Coronary artery (tissue), 2 donors: ENCODE data around the gene FRMD4B.

Source experiments
- DNase-seq: peaks from one replicate; pipeline ENCODE4 v3.0.0-alpha.2; 2017; ENCODE audit warnings: low spot score
- H3K27ac ChIP-seq, 2 donors: fragments of 200-600 bp; sonication (generic); one replicate each; pipeline ENCODE4 v1.5.1; 2016 to 2019
- H3K4me3 ChIP-seq: fragments of 200-600 bp; sonication (generic); 2 replicates; pipeline ENCODE4 v1.5.1; 2016; ENCODE audit warnings: mild to moderate bottlenecking, moderate library complexity
- TF ChIP-seq, protein P1 (sequence below): fragments of 200-600 bp; sonication (generic); IDR thresholded peaks from one replicate; pipeline ENCODE4 v1.5.1; 2019; ENCODE audit warnings: antibody characterized with exemption

Gene FRMD4B

DNA sequence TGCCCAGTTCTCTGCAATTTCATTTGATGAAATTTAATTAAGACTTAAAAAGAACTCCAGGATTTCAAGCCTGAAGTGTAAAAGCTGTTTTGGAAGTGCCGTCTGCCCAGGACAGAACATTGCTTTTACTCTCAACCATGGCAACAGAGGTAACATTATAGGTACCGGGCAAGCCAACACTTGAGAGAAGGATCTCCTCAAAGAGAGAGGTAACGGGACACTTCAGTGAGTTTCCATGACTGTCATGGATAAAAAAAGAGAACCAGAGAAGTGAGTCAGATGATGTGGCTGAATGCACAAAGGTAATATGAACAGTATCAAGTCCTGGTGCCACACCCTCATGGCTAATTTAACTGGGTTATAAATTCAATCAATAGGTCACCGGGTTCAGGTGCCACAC, 133.3 kb downstream of the FRMD4B start:
- no peak overlapping the region for H3K4me3 ChIP-seq
- DNase-seq, result no peak
- H3K27ac ChIP-seq, result no peak overlapping the region
- TF ChIP-seq, protein P1, sequence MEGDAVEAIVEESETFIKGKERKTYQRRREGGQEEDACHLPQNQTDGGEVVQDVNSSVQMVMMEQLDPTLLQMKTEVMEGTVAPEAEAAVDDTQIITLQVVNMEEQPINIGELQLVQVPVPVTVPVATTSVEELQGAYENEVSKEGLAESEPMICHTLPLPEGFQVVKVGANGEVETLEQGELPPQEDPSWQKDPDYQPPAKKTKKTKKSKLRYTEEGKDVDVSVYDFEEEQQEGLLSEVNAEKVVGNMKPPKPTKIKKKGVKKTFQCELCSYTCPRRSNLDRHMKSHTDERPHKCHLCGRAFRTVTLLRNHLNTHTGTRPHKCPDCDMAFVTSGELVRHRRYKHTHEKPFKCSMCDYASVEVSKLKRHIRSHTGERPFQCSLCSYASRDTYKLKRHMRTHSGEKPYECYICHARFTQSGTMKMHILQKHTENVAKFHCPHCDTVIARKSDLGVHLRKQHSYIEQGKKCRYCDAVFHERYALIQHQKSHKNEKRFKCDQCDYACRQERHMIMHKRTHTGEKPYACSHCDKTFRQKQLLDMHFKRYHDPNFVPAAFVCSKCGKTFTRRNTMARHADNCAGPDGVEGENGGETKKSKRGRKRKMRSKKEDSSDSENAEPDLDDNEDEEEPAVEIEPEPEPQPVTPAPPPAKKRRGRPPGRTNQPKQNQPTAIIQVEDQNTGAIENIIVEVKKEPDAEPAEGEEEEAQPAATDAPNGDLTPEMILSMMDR, result no peak

DNA sequence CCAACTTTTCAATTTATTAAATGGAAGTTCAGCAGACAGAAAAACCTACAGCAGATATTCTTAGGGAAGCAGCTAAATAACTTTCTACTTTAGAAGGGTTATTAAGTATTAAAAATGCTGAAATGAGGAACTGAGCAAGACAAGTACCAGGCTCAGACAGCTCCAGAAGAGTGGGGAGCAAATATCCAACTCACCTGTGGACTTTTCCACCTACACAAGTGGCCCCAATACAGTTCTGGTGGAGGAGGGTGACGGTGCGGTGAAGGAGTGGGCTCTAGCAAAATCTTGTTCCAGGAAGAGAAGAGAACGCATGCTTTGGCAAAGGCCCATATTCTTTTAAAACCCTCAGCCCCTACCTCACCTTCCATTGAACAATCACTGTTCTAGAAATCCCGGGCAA, 133.7 kb downstream of the FRMD4B start:
- TF ChIP-seq, protein P1, result no peak
- DNase-seq, result no peak
- H3K4me3 ChIP-seq, result no peak overlapping the region
- H3K27ac ChIP-seq, result no peak overlapping the region

DNA sequence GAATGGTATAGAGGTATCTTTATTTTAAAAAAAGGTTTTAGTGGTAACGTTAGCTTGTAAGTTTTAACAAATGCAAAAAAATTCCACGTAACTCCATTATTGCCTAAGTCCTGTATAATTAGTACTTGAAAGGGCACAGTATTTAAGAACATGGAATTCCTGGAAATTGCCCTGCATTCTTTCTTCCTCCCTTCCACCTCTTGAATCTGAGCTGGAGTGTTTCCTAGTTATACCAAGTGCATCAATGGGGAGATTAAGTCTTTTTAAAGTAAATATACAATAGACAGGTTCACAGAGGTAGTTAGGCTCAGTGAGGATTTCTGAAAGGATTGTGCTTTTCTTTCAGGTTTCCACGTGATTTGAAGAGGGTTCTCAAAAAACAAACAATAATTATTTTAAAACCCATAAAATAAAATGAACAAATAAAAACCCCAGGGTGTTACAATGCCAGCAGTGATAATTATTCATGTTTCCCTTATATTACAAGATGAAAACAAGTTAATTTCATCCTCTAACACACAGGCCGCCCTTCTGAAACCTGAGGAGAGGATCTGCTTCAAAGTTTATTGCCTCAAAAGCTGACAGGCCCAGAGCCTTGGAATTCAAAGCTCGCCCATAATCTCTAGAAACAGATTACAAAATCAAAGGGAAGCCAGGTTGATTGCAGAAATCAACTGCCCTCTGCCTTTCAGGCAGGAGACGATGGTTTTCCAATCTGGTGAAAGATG, 134.6 kb downstream of the FRMD4B start:
- TF ChIP-seq, protein P1, result no peak
- Histone ChIP-seq H3K27ac (no peak overlapping the region), H3K4me3 (no peak overlapping the region)
- no peak for DNase-seq

DNA sequence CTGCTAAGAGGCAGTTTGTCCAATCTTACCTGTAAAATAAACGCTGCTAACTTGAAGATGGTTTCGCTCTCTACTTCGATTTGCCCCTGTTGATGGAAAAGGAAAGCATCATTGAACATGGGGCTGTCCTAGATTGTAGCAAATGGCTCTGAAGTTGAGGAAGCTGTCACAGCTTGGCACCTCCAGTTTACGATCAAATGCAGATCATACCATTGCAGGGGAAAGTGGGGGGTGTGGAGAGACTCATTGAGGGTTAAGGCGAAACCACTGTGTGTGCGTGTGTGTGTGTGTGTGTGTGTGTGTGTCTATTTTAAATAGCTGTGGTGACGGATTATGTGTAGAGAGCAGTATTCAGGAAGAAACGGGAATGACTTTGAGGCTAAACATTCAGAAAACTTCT, 135.9 kb downstream of the FRMD4B start:
- DNase-seq, result no peak
- Histone ChIP-seq H3K4me3 (no peak overlapping the region), H3K27ac (peak overlapping the region in 1 of 2 donors; percentile 20)
- TF ChIP-seq, protein P1, result no peak

DNA sequence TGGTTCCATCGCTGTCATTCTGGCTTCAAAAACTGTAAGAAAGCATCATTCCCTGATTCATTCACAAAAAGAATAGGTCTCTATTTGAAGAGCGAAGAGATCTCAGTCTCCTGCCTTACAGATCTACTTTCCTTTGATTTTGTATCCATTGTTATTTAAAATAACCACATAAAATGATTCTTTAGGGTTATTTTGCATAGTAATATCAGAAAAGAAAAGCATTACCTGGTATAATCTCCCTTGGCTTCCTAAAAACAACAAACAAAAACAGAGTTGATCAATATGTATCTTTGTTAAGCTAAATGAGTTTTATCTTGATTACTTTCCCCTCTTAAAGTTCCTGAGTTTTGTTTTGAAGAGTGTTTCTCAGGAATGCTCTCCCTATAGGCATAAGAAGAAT, 136.9 kb downstream of the FRMD4B start:
- no peak for DNase-seq
- TF ChIP-seq, protein P1, result no peak
- Histone ChIP-seq H3K4me3 (no peak overlapping the region), H3K27ac (no peak overlapping the region)

DNA sequence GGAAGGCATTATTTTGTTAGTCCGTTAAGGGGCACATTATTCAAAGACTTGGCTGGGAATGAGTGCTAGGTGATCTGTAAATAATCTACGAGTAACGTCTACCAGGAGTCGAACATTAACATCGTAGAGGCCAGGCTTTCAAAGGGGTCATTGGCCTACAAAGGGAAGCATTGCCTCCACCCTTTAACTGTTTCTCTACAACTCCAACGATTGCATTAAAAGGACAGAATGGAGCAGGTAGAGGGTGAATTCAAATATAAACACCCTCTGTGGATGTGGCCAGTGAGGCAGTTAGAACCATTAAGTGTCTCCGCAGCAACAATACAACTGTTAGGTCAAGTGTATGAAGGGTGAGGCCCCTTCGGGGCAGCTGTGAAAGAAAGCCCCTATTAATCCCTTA, 137.5 kb downstream of the FRMD4B start:
- TF ChIP-seq, protein P1, result no peak
- no peak overlapping the region for H3K4me3 ChIP-seq
- no peak overlapping the region for H3K27ac ChIP-seq
- DNase-seq, result no peak

DNA sequence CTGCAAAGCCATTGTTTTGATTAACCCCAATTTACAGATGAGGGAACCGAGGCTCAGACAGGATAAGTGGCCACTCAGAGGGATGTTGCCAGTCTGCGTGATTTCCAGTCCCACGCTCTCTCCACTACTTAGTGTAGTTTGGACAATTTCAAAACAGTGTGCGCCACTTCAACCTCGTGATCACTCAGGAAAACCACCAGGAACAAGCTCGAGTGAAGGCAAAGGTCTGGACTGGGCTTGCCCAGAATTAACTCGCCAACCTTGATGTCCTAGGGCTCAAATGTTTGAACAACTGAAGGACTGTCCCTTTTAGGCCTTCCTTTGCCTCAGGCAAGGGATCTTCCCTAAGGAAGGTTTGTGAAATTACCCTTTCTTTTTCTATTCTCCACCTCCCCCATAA, 139.3 kb downstream of the FRMD4B start:
- Histone ChIP-seq H3K4me3 (no peak overlapping the region), H3K27ac (no peak overlapping the region)
- TF ChIP-seq, protein P1, result no peak
- DNase-seq, result no peak
